Activated CD4-positive, alpha-beta T cell treated with anti-CD3 and anti-CD28 coated beads for 24 hours (primary cell): ENCODE data around the gene CA7.

Experiments used
- DNase-seq, 2 donors: peaks; one replicate each; pipeline ENCODE4 v3.0.0-alpha.2; 2020; ENCODE audit warnings: low read depth in 2 of 2

The CA7 gene

DNA sequence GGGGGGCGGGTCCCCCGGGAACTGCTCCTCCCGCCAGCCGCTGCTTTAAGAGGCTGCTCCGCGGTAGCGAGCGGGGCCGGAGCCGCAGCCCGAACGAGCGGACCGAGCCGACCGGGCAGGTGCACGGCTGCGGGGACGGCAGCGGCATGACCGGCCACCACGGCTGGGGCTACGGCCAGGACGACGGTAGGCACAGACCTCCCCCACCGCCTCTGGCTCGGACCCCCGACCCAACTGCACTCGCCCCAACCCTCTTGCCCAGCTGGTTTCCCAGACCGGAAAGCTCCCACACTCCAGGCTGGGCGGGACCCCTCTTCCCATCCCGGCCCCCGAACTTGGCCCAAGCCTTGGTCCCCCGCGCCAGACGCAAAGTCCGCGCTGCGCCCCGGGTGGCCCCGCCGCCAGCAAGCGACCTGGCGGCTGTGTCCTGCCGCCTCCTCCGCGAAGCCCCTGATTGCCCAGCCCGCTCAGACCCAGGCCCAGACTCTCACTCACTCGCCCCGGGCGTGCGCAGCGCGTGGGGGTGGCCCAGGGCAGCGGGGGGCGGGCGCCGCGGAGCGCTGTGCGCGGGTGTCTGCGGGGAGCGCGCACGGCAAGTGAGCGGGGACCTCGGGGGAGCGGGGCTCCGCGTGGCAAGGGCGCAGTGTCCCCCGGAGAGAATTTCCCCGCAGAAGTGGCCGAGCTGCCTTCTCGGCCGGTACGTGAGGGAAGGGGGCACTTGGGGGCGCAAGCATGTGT lies at the start of gene CA7:
Gene CA7 (plus strand): TSS at position 73 of the 738 bp plus-strand sequence. CDS start 74 bp downstream, at position 147.
- DNase-seq, result no peak

DNA sequence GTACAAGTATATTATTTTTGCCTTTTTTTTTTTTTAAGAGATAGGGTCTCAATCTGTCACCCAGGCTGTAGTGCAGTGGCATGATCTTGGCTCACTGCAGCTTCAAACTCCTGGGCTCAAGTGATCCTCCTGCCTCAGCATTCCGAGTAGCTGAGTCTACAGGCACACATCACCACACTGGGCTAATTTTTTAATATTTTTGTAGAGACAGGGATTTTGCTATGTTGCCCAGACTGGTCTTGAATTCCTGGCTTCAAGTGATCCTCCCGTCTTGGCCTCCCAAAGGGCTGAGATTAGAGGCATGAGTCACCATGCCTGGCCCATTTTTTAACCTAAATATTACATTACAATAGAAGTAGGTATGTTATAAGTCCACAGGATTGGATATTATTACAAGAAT lies 46.1 kb upstream of the CA7 start:
- no peak for DNase-seq

DNA sequence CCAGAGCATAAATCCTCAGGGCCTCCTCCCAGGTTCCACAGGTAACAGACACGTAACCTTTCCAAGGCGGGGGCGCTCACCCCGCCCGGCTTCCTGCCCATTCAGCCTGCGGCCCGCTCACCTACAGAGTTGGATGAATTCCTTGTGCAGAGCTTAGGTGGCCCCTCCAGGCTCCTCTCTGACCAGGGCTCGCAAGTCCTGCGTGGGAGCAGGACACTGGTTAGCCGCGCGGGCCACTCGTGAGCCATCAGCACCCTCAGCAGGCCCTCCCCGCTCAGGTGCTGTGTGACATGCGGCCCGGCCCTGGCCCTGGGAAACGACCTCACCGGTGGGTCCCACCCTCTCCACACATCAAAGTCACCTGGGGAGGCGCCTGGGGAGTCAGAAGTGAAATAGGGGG lies 43.4 kb upstream of the CA7 start:
- DNase-seq, result no peak

DNA sequence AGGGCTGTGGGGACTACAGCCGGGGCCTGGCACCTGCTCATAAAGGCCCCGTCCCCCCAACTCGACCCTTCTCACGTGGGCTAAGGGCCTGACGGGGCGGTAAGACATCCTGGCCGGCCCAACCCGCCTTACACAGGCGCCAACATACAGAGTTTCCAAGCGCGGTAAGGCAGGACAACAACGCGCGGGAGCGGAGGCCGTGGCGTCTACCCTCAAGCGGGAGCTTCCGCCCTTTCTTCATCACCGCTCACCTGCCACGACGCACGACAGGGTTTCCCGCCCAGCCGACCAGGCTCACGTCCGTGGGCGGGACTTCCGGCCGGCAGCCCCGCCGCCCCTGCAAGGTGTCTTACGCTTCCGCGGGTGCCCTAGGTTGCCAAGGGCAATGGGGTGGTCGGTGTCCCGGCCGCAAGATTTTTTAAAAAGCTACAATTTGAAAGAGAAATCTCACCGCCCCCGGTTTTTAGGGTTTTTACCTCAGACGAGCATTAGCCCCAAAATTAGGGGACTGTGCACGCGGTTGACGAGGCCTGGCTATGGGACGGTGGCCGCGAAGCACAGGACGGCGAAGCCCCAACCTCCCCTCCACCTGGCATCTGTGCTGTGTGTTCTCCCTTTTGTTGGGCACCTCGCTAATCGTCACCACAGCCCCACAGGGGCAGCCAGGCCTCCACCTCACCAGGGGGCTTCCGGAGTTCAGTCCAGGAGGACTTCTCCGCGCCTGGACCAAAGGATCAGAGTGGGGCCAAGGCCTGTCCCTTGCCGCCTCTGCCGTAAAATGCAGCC lies 42.7 kb upstream of the CA7 start, which contains the start of gene TERB1:
Gene TERB1 (minus strand): TSS at position 265 of the 786 bp plus-strand sequence. CDS start 4,786 bp downstream, outside the sequence.
- DNase-seq, result no peak

DNA sequence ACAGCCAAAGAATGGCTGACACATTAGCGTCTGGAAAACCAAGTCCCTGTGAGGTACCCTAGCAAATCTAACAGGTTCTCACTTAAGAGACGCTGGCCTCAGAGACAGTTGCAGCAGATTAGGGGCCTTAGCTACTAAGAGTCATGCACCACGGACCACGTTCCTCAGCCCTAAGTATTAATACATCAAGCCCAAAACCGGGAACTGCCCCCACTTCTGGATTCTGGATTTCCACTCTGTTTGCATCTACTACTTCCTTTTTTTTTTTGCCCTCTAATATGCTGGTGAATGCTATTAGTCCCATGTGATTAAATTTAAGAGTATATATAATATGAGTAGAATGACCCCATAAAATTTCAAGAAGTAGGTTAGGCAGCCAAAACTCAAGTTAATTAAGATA lies 42.1 kb upstream of the CA7 start:
- no peak for DNase-seq

DNA sequence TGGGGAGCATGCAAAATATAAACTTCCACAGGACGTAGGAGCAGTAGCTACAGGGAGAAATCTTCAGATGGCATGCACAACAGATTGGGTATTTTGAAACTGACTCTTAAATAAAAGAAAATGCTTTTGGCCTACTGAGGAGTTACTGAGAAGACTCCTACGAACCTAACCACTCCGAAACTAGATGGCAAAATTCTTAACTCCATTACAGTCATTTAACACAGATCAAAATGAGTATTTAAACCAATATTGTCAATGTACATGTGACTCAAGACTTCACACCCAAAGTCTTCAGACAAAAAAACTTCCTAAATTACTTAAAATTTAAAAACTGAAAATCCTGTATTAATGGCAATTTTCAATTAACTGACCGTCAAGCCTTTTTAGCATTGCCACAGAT lies 34.4 kb upstream of the CA7 start:
- no peak for DNase-seq

DNA sequence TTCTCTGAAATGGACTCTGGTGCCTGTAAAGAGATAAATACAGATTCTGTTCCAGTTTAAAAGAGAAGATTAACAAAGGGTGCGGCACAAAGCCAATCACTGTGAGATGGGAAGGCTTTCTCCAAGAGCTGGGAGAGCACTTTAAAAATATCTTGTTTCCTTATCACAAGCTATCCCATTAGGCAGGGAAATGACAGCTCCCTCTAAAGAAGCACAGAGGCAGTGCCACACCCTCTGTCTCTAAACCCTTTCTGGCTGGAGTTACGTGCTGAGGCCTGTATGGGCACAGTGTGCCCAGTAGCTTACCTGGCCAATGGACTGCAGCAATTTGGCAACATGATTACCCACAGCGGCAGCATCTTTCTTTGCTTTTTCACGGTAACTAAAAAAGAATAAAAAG lies 33.8 kb upstream of the CA7 start:
- DNase-seq, result no peak

DNA sequence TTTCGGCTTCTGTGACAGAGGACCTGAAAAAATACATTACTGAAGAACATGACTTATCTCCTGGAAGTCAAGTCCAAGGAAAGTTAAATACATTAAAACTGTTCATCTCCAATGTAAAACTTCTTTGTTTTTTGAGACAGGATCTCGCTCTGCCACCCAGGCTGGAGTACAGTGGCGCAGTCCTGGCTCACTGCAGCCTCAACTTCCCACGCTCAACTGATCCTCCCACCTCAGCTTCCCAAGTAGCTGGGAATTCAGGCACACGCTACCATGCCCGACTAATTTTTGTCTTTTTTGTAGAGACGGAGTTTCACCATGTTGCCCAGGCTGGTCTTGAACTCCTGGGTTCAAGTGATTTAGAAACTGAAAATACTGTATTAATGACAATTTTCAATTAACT lies 33.2 kb upstream of the CA7 start:
- no peak for DNase-seq

DNA sequence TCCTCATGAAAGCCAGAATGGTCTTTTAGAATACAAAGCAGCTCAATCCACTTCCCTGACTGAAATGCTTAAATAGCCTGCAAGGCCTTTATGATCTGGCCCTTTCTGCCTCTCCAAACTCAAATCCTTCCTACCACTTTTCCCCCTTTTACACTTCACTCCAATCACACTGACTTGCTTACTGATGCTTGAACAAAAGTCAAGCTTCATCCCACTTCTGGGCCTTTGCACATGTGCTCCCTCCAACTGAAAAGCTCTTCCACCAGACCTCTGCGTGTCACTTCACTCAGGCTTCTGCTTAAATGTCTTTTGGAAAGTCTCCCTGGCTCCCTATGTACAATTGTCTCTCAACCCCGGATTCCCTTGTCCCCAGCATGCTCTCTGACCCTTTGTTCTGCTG lies 29.5 kb upstream of the CA7 start:
- DNase-seq, result no peak

DNA sequence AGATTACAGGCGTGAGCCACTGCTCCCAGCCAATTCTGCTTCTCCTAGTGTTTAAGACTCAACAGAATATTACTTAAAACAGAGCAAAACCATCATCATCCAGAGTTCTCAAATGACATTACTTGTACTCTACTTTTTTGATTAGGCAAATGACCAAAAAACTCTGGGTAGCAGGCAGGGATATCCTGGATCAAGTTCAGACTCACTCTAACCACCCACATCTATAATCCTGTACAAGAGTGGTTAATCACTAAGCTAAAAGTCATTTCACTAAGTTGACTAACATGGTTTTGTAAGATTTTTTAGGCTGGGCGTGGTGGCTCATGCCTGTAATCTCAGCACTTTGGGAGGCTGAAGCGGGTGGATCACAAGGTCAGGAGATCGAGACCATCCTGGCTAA lies 20.2 kb upstream of the CA7 start:
- no peak for DNase-seq

DNA sequence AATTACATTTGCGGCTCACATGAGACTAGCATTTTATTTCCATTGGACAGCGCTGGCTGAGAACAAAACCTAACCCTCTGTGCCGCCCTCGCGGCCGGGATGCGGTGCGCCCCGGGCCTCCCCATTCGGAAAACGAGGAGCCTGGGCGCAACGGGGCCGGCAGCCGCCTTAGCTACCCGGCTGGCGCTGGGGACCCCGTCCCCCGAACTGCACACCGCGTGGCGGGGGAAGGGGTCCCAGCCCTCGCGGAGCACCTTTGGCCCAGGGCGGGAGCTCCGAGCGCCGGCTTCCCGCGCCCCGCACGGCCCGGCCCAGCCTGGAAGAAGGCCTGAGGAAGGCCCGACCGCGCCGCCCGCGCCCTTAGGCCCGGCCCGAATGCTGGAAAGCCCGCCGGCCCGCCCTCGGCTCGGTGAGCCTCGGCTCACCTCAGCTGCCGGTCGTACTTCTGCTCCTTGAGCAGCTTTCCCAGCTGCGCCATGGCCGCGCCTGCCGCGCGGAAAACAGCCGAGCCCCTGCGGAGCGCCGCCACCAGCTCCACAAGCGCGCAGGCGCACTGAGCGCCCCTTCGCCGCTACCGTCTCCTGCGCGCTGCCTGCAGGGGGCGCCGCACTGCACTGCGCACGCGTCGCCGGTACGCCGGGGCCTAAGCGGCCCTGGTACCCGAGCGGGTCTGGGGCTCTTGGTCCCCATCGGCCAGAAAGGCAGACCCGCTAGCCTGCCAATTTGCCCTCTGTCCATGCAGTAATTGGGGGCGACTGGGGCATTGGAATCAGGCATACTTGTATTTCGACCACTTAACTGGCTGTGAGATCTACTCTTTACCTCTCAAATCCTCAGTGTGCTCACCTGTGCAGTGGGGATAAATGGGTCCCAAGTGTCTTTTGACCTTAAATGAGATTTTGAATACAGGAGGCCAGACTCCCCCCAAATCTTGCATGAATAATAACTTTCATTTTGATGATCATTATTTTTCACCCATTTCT lies 13.5 kb upstream of the CA7 start, which contains the start of gene NAE1:
Gene NAE1 (minus strand): TSS at position 555 of the 983 bp plus-strand sequence. CDS start 77 bp downstream, at position 478.
- DNase-seq, result peak; percentile 78 to 80

DNA sequence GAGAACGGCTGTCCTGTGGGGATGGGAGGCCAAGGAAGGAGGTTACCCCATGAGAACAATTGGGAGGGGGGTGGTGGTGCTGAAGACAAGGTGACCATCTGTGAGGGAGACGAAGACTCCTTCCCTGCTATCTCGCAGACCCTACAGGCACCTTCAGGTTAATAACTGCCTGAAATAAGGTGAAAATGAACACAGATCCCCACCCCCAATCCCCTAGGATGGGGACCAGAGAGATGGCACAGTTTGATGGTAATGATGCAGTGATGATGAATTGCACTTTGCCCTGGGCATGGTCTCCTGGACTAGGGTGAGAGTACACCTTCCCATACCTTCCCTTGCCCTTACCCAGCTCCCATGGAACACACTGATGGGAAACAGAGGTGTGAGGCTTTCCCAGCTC lies 12.0 kb upstream of the CA7 start:
- no peak for DNase-seq

DNA sequence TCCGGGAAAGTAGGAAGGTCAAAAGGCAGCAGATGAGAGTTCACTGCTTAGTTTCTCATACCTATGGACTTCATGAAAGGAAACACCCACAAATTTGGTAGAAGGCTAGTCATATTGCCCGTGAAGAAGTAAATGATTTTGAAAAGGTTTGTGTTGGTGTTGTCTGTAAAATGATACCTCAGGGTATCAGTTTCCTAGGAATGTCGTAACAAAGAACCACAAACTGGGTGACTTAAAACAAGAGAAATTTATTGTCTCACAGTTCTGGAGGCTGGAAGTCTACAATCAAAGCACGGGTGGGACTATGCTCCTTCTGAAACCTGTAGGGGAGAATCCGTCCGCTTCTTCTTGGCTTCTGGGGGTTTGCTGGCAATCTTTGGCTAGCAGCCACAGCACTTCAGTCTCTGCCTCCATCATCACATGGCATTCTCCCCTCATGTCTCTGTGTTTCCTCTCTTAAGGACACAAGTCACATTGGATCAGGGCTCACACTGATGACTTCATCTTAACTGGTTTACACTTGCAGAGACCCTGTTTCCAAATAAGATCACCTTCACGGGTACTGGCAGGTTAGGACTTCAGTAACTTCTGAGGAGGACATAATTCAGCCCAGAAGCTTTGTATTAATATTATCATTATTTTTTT lies 11.4 kb upstream of the CA7 start:
- DNase-seq, result no peak

DNA sequence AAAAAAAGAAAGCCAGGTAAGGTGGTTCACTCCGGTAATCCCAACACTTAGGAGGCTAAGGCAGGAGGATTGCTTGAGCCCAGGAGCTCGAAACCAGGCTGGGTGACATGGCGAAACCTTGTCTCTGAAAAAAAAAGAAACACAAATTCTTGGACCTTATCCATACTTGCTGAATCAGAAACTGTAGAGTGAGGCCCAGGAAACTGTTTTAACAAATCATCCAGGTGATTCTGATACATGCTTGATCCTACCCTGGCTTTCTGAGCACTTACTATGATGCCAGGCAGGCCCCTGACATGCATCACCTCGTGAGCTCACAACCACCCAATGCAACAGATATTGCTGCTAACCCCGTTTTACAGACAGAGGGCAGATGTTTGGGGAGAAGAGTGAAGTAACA lies 9.5 kb upstream of the CA7 start:
- no peak for DNase-seq

DNA sequence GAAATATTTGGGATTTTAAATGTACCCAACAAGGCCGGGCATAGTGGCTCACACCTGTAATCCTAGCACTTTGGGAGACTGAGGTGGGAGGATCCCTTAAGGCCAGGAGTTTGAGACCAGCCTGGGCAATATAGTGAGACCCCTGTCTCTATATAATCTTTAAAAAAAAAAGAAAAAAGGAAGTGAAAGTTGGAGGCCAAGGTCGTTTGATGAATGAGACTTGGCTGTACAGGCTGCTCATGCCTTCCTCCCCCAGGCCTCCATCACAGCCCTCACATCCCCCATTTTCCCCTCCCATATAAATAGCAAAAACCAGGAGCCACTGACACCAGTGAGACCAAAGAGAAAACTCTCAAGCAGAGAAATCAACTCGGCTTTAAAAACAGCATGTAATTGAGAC lies 3.3 kb upstream of the CA7 start:
- DNase-seq, result no peak

DNA sequence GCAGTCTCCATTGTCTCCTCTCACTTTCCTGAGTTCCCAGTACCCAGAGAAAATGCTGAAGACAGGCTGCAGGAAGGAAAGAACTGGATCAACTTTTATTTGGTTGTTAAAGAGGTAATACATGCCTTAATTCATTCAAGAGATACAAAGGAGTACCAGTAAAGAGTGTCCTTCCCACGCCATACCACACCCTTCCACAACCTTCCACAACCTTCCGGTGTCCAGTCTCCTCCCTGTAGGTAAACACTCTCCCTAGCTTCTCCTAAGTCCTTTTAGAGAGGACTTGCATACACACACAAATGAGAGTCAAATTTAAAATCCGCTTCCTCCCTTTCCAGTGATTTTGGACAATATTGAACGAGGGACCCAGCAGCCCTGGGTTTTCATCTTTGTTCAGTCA lies 2.8 kb upstream of the CA7 start:
- DNase-seq, result no peak

DNA sequence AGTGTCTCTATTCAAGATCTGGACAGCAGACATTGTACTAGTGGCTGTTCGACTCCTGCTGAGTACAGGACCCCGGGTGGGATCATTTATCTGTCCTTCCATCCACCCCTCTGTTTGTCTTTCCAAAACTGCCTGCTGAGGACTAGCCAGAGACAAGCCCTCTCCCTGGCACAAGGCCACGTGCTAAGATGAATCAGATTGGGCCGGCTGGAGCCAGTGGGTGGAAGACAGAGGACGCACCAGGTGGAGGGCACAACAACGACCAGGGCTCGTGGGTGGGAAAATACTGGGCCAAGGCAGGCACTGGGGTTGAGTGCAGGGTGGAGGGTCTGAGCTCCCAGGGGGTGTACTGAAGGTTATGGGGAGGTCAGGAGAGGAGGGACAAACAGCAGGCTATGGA lies 1.4 kb upstream of the CA7 start:
- no peak for DNase-seq

DNA sequence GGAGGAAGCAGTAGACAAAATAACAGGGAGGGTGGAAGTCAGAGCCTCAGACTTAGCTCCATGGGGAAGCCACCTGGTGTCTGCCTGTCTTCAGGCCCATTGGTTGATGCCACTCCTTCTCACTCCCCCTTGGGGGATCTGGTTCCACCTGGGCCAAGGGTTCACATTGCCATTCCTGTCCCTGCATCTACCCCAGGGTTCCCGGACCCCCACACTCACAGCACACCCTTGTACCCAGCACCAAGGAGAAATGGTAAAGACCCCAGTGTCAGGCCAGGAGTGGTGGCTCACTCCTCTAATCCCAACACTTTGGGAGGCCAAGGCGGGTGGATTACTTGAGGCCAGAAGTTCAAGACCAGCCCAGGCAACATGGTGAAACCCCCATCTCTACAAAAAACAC lies 1.0 kb upstream of the CA7 start:
- no peak for DNase-seq

DNA sequence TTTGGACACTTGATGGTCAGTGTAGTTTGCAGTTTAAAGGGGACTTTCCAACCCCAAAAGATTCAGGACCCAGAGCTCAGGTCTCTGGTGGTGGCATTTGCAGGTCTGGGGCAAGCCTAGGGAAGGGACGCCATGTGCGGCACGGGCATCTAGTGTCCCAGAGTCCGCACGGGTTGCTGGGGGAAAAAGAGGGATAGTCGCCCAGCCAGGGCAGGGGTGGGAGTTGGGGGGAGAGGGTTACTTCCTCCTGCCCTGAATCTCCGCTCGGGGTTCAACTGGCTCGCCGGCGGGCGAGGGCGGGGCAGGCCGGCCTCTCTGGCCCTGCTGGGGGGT lies 239 bp upstream of the CA7 start:
- no peak for DNase-seq

DNA sequence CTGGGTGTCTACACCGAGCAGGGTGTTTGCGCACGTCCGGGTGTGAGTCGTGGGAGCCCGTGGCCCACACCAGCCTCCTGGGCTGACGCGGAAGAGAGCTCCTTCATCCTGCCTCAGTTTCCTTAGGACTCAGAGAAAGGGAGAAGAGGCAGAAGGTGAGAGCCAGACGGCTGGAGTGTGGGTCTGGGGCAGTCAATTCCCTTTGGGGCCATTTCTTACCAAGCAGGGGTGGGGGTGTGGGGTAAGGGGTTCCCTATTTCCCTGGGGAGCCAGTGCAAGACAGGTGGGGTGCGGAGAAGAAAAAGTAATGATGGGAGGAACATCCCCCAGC lies 831 bp downstream of the CA7 start:
- no peak for DNase-seq

DNA sequence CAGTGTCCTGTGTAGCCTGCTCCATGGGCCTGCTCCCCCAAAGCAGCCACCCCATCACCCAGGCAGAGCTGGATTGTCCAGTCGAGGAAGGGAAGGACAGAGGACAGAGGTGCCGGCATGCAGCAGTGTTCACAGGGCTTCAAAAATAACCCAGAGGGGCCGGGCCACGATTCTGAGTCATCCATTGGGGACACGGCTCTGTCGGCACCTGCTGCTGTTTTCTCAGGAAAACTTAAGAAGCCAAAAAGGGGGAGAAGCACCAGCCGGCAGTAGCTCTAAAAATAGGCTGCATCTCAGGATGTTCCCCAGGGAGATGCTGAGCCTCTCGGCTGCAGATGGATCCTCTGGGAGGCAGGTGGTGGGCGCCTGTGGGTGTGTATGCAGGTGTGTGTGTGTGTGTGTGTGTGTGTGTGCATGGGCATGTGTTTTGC lies 1.6 kb downstream of the CA7 start:
- DNase-seq, result no peak

DNA sequence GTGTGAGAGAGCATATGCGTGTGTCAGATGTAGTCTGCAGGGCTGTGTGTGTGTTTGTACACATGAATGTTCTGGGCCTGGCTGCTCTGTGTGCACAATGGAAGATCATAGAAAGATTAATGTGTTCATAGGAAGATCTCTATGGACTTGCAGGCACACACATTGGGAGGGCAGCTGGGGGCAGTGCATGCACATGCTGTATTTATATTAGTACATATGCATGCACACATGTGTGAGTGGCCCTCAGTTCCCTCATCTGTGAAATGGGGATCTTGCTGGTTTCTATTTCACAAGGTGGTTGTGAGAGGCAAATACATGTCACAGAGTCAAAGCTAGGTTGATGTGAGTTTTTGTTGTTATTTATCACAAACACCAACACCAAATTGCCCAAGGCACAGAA lies 2.1 kb downstream of the CA7 start:
- no peak for DNase-seq
